Ectodermal cell (in vitro differentiated cells): ENCODE results near the gene TEAD1.

ENCODE experiments used
- H3K27ac ChIP-seq: 2 replicates; pipeline ENCODE4 v1.7.0; 2013; ENCODE audit warnings: mild to moderate bottlenecking, low read depth, low read length; ENCODE audit not compliant: insufficient read depth, poor library complexity, severe bottlenecking
- H3K27me3 ChIP-seq: 2 replicates; pipeline ENCODE4 v1.7.0; 2013; ENCODE audit warnings: mild to moderate bottlenecking, low read length; ENCODE audit not compliant: insufficient read depth, control insufficient read depth, poor library complexity, severe bottlenecking
- H3K36me3 ChIP-seq: one replicate; pipeline ENCODE4 v1.7.0; 2013; ENCODE audit warnings: low read length; ENCODE audit not compliant: control insufficient read depth, insufficient read depth
- H3K4me1 ChIP-seq: one replicate; pipeline ENCODE4 v1.7.0; 2013; ENCODE audit warnings: low read length; ENCODE audit not compliant: control insufficient read depth, insufficient read depth
- H3K4me3 ChIP-seq: 2 replicates; pipeline ENCODE4 v1.7.0; 2013; ENCODE audit warnings: low read depth, low read length, control low read depth; ENCODE audit not compliant: insufficient read depth
- H3K9me3 ChIP-seq: 2 replicates; pipeline ENCODE4 v1.7.0; 2013; ENCODE audit warnings: mild to moderate bottlenecking, low read length, moderate library complexity; ENCODE audit not compliant: control insufficient read depth
- WGBS, 2 experiments: methylation state at CpG; one replicate each; pipeline ENCODE4 v1.1.7; 2013; ENCODE audit warnings: missing lambda C conversion rate in 2 of 2; 5-methylcytosine and 5-hydroxymethylcytosine counted together

Gene TEAD1

GRCh38 chr11:12748561-12748960 is 74.3 kb downstream of the TEAD1 start:
- Histone ChIP-seq H3K36me3 (no peaks in the 10 kb centered on the region), H3K4me1 (peaks cover 41% of the 10 kb centered on the region), H3K27ac (no peak overlapping the region), H3K27me3 (no peaks in the 10 kb centered on the region), H3K9me3 (no peaks in the 10 kb centered on the region), H3K4me3 (no peak overlapping the region)
- 91% methylated on average over 7 of the region's 7 CpGs for WGBS, 2 experiments

GRCh38 chr11:12749442-12749841 is 75.2 kb downstream of the TEAD1 start:
- Histone ChIP-seq H3K27ac (no peak overlapping the region), H3K36me3 (no peaks in the 10 kb centered on the region), H3K4me1 (peaks cover 49% of the 10 kb centered on the region), H3K4me3 (no peak overlapping the region), H3K9me3 (no peaks in the 10 kb centered on the region), H3K27me3 (no peaks in the 10 kb centered on the region)
- WGBS, 2 experiments = 87 to 93% methylated on average over 6 of the region's 6 CpGs

GRCh38 chr11:12750181-12750580 is 76.0 kb downstream of the TEAD1 start:
- peaks cover 43% of the 10 kb centered on the region for H3K4me1 ChIP-seq
- no peaks in the 10 kb centered on the region for H3K9me3 ChIP-seq
- no peaks in the 10 kb centered on the region for H3K36me3 ChIP-seq
- no peak overlapping the region for H3K27ac ChIP-seq
- H3K4me3 ChIP-seq = no peak overlapping the region
- H3K27me3 ChIP-seq = no peaks in the 10 kb centered on the region
- 88 to 89% methylated on average over 5 of the region's 5 CpGs for WGBS, 2 experiments

- WGBS, 2 experiments = 91 to 94% methylated on average over 7 to 8 of the region's 8 CpGs
- Histone ChIP-seq H3K27me3 (no peaks in the 10 kb centered on the region), H3K9me3 (no peaks in the 10 kb centered on the region), H3K4me1 (peaks cover 36% of the 10 kb centered on the region), H3K4me3 (no peak overlapping the region), H3K36me3 (no peaks in the 10 kb centered on the region), H3K27ac (no peak overlapping the region)
Observed at GRCh38 chr11:12752868-12753524, 78.8 kb downstream of the TEAD1 start.

- no peak overlapping the region for H3K4me3 ChIP-seq
- no peaks in the 10 kb centered on the region for H3K9me3 ChIP-seq
- no peak overlapping the region for H3K27ac ChIP-seq
- peaks cover 27% of the 10 kb centered on the region for H3K4me1 ChIP-seq
- 91 to 100% methylated on average over 2 to 3 of the region's 3 CpGs for WGBS, 2 experiments
- H3K27me3 ChIP-seq = no peaks in the 10 kb centered on the region
- no peaks in the 10 kb centered on the region for H3K36me3 ChIP-seq
Observed at GRCh38 chr11:12754021-12754420, 79.8 kb downstream of the TEAD1 start.

GRCh38 chr11:12754582-12755234 is 80.5 kb downstream of the TEAD1 start:
- Histone ChIP-seq H3K36me3 (no peaks in the 10 kb centered on the region), H3K27ac (no peak overlapping the region), H3K9me3 (no peaks in the 10 kb centered on the region), H3K4me3 (no peak overlapping the region), H3K27me3 (no peaks in the 10 kb centered on the region), H3K4me1 (peaks cover 21% of the 10 kb centered on the region)
- 87 to 94% methylated on average over 3 of the region's 3 CpGs for WGBS, 2 experiments

- H3K9me3 ChIP-seq = no peaks in the 10 kb centered on the region
- 81 to 82% methylated on average over 9 of the region's 9 CpGs for WGBS, 2 experiments
- no peaks in the 10 kb centered on the region for H3K36me3 ChIP-seq
- H3K4me3 ChIP-seq = no peak overlapping the region
- no peaks in the 10 kb centered on the region for H3K27me3 ChIP-seq
- no peak overlapping the region for H3K27ac ChIP-seq
- H3K4me1 ChIP-seq = peaks cover 25% of the 10 kb centered on the region
Observed at GRCh38 chr11:12755510-12756453, 81.6 kb downstream of the TEAD1 start.

- 95 to 100% methylated on average over 1 of the region's 1 CpG for WGBS, 2 experiments
Observed at GRCh38 chr11:12756454-12756806, 82.2 kb downstream of the TEAD1 start.

GRCh38 chr11:12756867-12757266 is 82.6 kb downstream of the TEAD1 start:
- no peak overlapping the region for H3K27ac ChIP-seq
- H3K36me3 ChIP-seq = no peaks in the 10 kb centered on the region
- peaks cover 25% of the 10 kb centered on the region for H3K4me1 ChIP-seq
- H3K4me3 ChIP-seq = no peak overlapping the region
- no peaks in the 10 kb centered on the region for H3K9me3 ChIP-seq
- no peaks in the 10 kb centered on the region for H3K27me3 ChIP-seq
- 89 to 91% methylated on average over 3 of the region's 3 CpGs for WGBS, 2 experiments

More at GRCh38 chr11:12756454-12756806, 82.2 kb downstream of the TEAD1 start:
- Histone ChIP-seq H3K27ac (no peak overlapping the region), H3K9me3 (no peaks in the 10 kb centered on the region), H3K27me3 (no peaks in the 10 kb centered on the region), H3K36me3 (no peaks in the 10 kb centered on the region), H3K4me1 (peaks cover 25% of the 10 kb centered on the region), H3K4me3 (no peak overlapping the region)

GRCh38 chr11:12757416-12757815 is 83.2 kb downstream of the TEAD1 start:
- Histone ChIP-seq H3K36me3 (no peaks in the 10 kb centered on the region), H3K27ac (no peak overlapping the region), H3K27me3 (no peaks in the 10 kb centered on the region), H3K9me3 (no peaks in the 10 kb centered on the region), H3K4me1 (peaks cover 25% of the 10 kb centered on the region), H3K4me3 (no peak overlapping the region)
- WGBS, 2 experiments = 92 to 98% methylated on average over 2 of the region's 2 CpGs
